Measurements from ENCODE around the gene WDR45B. TPM values are rescaled to one million over a fixed set of nuclear protein-coding genes. Genes with fewer than 3 reads are reported as not detected.

WDR45B gene
- total RNA-seq, 4 donors from 2014 or later: 79.3 to 95.9 (median 84.2) TPM

GRCh38 chr17:82667668-82668000, 19.4 kb upstream of the WDR45B start:
- H3K27ac ChIP-seq: no peak overlapping the region
- intact Hi-C loops (cut with DNase I): loop anchor here (5.0 kb wide), 1 partner anchor 100 kb away; no protein-coding TSS in a partner anchor
- H3K36me3 ChIP-seq: no peaks in the 10 kb centered on the region
- TF ChIP-seq POLR2A (IDR thresholded peaks at IDR 0.05) (no peak), CTCF (IDR thresholded peaks at IDR 0.05) (no peak)
- DNase-seq: no peak
- peaks cover 4 to 16% of the 10 kb centered on the region in 2 donors for H3K4me1 ChIP-seq
- no peaks in the 10 kb centered on the region for H3K9me3 ChIP-seq
- no peaks in the 10 kb centered on the region for H3K27me3 ChIP-seq
- 91 to 95% methylated on average over 15 of the region's 15 CpGs for WGBS, 2 donors
- H3K4me3 ChIP-seq (replicated peaks in 1 of 3): no peak overlapping the region

GRCh38 chr17:82666931-82667667, 18.9 kb upstream of the WDR45B start:
- no peak overlapping the region for H3K4me3 ChIP-seq (replicated peaks in 1 of 3)
- peaks cover 4 to 16% of the 10 kb centered on the region in 2 donors for H3K4me1 ChIP-seq
- WGBS, 2 donors: 93 to 95% methylated on average over 22 to 26 of the region's 28 CpGs
- no peak overlapping the region for H3K27ac ChIP-seq
- no peak for DNase-seq
- H3K9me3 ChIP-seq: no peaks in the 10 kb centered on the region
- no peaks in the 10 kb centered on the region for H3K27me3 ChIP-seq
- no peak for TF ChIP-seq CTCF (IDR thresholded peaks at IDR 0.05)
- no peak for TF ChIP-seq POLR2A (IDR thresholded peaks at IDR 0.05)
- no peaks in the 10 kb centered on the region for H3K36me3 ChIP-seq
- intact Hi-C loops (cut with DNase I): loop anchor here (5.0 kb wide), 1 partner anchor 100 kb away; no protein-coding TSS in a partner anchor

DNA sequence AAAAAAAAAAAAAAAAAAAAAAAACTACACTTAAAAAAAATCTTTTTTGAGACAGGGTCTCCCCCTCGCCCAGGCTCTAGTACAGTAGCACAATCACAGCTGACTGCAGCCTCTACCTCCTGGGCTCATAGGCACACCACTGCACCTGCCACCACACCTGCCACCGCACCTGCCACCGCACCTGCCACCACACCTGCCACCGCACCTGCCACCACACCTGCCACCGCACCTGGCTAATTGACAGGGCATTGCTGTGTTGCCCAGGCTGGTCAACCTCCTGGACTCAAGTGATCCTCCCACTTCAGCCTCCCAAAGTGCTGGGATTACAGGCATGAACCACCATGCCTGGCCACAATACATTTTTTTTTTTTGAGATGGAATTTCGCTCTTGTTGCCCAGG, 17.6 kb upstream of the WDR45B start:
- intact Hi-C loops (cut with DNase I): loop anchor here (5.0 kb wide), 1 partner anchor 101 kb away; no protein-coding TSS in a partner anchor
- H3K27me3 ChIP-seq: no peaks in the 10 kb centered on the region
- no peak overlapping the region for H3K4me3 ChIP-seq (replicated peaks in 1 of 3)
- DNase-seq: no peak
- WGBS, 2 donors: 85 to 93% methylated on average over 6 of the region's 6 CpGs
- H3K36me3 ChIP-seq: no peaks in the 10 kb centered on the region
- no peaks in the 10 kb centered on the region for H3K9me3 ChIP-seq
- H3K27ac ChIP-seq: no peak overlapping the region
- peaks cover 4 to 16% of the 10 kb centered on the region in 2 donors for H3K4me1 ChIP-seq
- TF ChIP-seq CTCF (IDR thresholded peaks at IDR 0.05) (no peak), POLR2A (IDR thresholded peaks at IDR 0.05) (no peak)

- TF ChIP-seq POLR2A (IDR thresholded peaks at IDR 0.05) (no peak), CTCF (IDR thresholded peaks at IDR 0.05) (no peak)
- no peak overlapping the region for H3K27ac ChIP-seq
- H3K9me3 ChIP-seq: no peaks in the 10 kb centered on the region
- H3K4me1 ChIP-seq: peaks cover 4 to 16% of the 10 kb centered on the region in 2 donors
- intact Hi-C loops (cut with DNase I): loop anchor here (5.0 kb wide), 1 partner anchor 102 kb away; no protein-coding TSS in a partner anchor
- DNase-seq: no peak
- no peaks in the 10 kb centered on the region for H3K27me3 ChIP-seq
- H3K36me3 ChIP-seq: no peaks in the 10 kb centered on the region
- WGBS, 2 donors: 83 to 87% methylated on average over 11 of the region's 11 CpGs
- no peak overlapping the region for H3K4me3 ChIP-seq (replicated peaks in 1 of 3)
Observed at GRCh38 chr17:82665217-82665616, 17.0 kb upstream of the WDR45B start.

DNA sequence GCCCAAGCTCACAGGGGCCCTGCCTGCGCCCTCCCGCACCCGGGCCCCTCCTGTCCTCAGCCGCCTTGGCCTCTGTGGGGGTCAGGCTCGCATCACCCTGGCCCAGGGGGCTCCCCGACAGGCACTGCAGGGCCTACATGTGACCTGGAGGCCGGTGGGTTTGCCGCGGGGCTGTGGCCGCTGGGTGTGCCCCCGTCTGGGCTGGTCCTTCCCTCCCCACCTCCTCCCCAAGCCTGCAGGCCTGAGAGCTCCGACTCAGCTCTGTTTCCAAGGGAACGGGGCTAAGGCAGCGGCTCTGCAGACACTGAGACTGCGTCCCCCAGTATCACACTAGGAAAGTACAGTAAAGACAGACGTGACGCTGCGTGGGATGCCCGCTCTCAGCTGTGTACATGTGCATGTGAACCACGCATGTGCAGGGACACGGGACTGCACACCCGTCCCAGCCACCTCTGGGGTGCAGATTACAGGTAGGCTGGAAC, 16.5 kb upstream of the WDR45B start:
- TF ChIP-seq POLR2A (IDR thresholded peaks at IDR 0.05) (no peak), CTCF (IDR thresholded peaks at IDR 0.05) (no peak)
- Histone ChIP-seq H3K27me3 (no peaks in the 10 kb centered on the region), H3K9me3 (no peaks in the 10 kb centered on the region), H3K4me3 (replicated peaks in 1 of 3) (no peak overlapping the region), H3K27ac (no peak overlapping the region), H3K4me1 (peaks cover 4 to 15% of the 10 kb centered on the region in 2 donors), H3K36me3 (no peaks in the 10 kb centered on the region)
- 88 to 89% methylated on average over 7 to 15 of the region's 22 CpGs for WGBS, 2 donors
- intact Hi-C loops (cut with DNase I): loop anchor here (5.0 kb wide), 1 partner anchor 103 kb away; no protein-coding TSS in a partner anchor
- DNase-seq: no peak
